ENCODE measurements around the gene RFXAP.
"Not testable (repeated sequence)": the region's sequence is repeated elsewhere in the genome, so short reads cannot be mapped to it uniquely, and the experiment has no call there.

RFXAP gene, protein sequence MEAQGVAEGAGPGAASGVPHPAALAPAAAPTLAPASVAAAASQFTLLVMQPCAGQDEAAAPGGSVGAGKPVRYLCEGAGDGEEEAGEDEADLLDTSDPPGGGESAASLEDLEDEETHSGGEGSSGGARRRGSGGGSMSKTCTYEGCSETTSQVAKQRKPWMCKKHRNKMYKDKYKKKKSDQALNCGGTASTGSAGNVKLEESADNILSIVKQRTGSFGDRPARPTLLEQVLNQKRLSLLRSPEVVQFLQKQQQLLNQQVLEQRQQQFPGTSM

GRCh38 chr13:36818804-36819738 is at the start of gene RFXAP:
Gene RFXAP, plus strand, starts transcription at chr13:36819222. Its CDS starts 136 bp downstream, at chr13:36819358.
- peak within 1 kb of the TSS; percentile 94 for H3K9ac ChIP-seq (ENCODE audit: insufficient read length)
- H3K36me3 ChIP-seq (ENCODE audit: insufficient read depth, low read length) = peaks cover 24% of the 10 kb centered on the region
- H3K4me3 ChIP-seq = peak within 1 kb of the TSS; percentile 86
- peak within 1 kb of the TSS; percentile 63; the same call in 1 of the 2 replicates for H3K27ac ChIP-seq
- no peak for DNase-seq (ENCODE audit: low read depth, low spot score)
- H3K9me3 ChIP-seq (ENCODE audit: low read depth, low read length) = no peaks in the 10 kb centered on the region
- no peak for TF ChIP-seq EZH2 (IDR thresholded peaks at IDR 0.05)
- TF ChIP-seq FOXP2 (optimal IDR thresholded peaks at IDR 0.05; ENCODE audit: control extremely low read depth, extremely low read length, insufficient read depth) = peak; percentile 85
- peak; percentile 88 for TF ChIP-seq POLR2AphosphoS5 (IDR thresholded peaks at IDR 0.05; ENCODE audit: borderline replicate concordance, low read depth, low read length)

GRCh38 chr13:36769545-36769944 is 49.5 kb upstream of the RFXAP start:
- no peak overlapping the region for H3K9ac ChIP-seq (ENCODE audit: insufficient read length)
- H3K36me3 ChIP-seq (ENCODE audit: insufficient read depth, low read length) = no peaks in the 10 kb centered on the region
- no peaks in the 10 kb centered on the region for H3K9me3 ChIP-seq (ENCODE audit: low read depth, low read length)
- no peak overlapping the region for H3K4me3 ChIP-seq
- DNase-seq (ENCODE audit: low read depth, low spot score) = no peak
- TF ChIP-seq EZH2 (IDR thresholded peaks at IDR 0.05) (no peak), FOXP2 (optimal IDR thresholded peaks at IDR 0.05; ENCODE audit: control extremely low read depth, extremely low read length, insufficient read depth) (no peak), POLR2AphosphoS5 (IDR thresholded peaks at IDR 0.05; ENCODE audit: borderline replicate concordance, low read depth, low read length) (no peak)
- H3K27ac ChIP-seq = no peak overlapping the region

DNA sequence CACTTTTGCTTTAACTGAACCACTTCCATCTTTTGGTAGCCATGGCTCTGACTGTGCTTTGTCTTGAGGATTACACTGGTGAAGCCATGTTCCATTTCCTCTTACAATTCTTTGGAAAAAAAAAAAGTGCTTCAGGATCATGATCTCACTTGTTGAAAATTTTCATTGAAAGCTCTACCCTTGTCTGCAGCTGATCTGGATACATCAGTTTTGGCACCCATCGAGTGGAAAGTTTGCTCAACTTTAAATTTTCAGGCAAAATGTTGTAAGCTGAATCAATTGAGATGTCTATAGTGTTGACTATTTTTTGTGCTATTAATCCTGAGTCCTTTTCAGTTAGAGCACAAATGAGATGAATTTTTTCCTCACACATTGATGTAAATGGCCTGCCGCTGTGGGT is 48.3 kb upstream of the RFXAP start:
- no peak for DNase-seq (ENCODE audit: low read depth, low spot score)
- Histone ChIP-seq H3K9ac (ENCODE audit: insufficient read length) (no peak overlapping the region), H3K4me3 (no peak overlapping the region), H3K27ac (no peak overlapping the region), H3K36me3 (ENCODE audit: insufficient read depth, low read length) (no peaks in the 10 kb centered on the region), H3K9me3 (ENCODE audit: low read depth, low read length) (no peaks in the 10 kb centered on the region)
- TF ChIP-seq FOXP2 (optimal IDR thresholded peaks at IDR 0.05; ENCODE audit: control extremely low read depth, extremely low read length, insufficient read depth) = no peak
- TF ChIP-seq EZH2 (IDR thresholded peaks at IDR 0.05) = no peak
- TF ChIP-seq POLR2AphosphoS5 (IDR thresholded peaks at IDR 0.05; ENCODE audit: borderline replicate concordance, low read depth, low read length) = no peak

- no peak for TF ChIP-seq FOXP2 (optimal IDR thresholded peaks at IDR 0.05; ENCODE audit: control extremely low read depth, extremely low read length, insufficient read depth)
- no peak for TF ChIP-seq EZH2 (IDR thresholded peaks at IDR 0.05)
- TF ChIP-seq POLR2AphosphoS5 (IDR thresholded peaks at IDR 0.05; ENCODE audit: borderline replicate concordance, low read depth, low read length) = no peak
- Histone ChIP-seq H3K4me3 (no peak overlapping the region), H3K27ac (no peak overlapping the region), H3K9me3 (ENCODE audit: low read depth, low read length) (no peaks in the 10 kb centered on the region), H3K36me3 (ENCODE audit: insufficient read depth, low read length) (no peaks in the 10 kb centered on the region), H3K9ac (ENCODE audit: insufficient read length) (no peak overlapping the region)
- no peak for DNase-seq (ENCODE audit: low read depth, low spot score)
Observed at GRCh38 chr13:36772853-36773252, 46.2 kb upstream of the RFXAP start.

- no peak overlapping the region for H3K27ac ChIP-seq
- no peaks in the 10 kb centered on the region for H3K36me3 ChIP-seq (ENCODE audit: insufficient read depth, low read length)
- no peak for TF ChIP-seq POLR2AphosphoS5 (IDR thresholded peaks at IDR 0.05; ENCODE audit: borderline replicate concordance, low read depth, low read length)
- no peak for TF ChIP-seq EZH2 (IDR thresholded peaks at IDR 0.05)
- TF ChIP-seq FOXP2 (optimal IDR thresholded peaks at IDR 0.05; ENCODE audit: control extremely low read depth, extremely low read length, insufficient read depth) = no peak
- no peaks in the 10 kb centered on the region for H3K9me3 ChIP-seq (ENCODE audit: low read depth, low read length)
- no peak overlapping the region for H3K4me3 ChIP-seq
- DNase-seq (ENCODE audit: low read depth, low spot score) = peak; percentile 12
- H3K9ac ChIP-seq (ENCODE audit: insufficient read length) = no peak overlapping the region
Observed at GRCh38 chr13:36774931-36775330, 44.1 kb upstream of the RFXAP start.

DNA sequence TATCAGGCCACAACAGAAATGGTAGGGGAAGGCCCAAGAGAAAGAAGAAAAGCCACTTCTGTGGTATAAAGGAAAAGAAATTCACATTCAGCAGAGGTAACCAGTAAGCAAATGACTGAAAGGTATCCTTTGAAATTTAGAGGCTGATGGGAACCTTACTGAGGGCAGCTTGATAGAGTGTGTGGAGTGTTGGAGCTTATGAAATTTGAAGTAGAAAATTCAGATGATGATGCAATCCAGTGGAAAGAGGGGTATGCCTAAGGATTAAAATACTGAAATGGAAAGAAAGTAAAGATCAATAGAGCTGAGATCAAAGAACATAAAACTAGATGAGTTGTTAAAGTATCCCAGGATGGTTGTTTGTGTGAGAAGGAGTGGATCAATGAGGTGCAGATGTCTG is 42.8 kb upstream of the RFXAP start:
- Histone ChIP-seq H3K9me3 (ENCODE audit: low read depth, low read length) (no peaks in the 10 kb centered on the region), H3K4me3 (no peak overlapping the region), H3K36me3 (ENCODE audit: insufficient read depth, low read length) (no peaks in the 10 kb centered on the region), H3K9ac (ENCODE audit: insufficient read length) (no peak overlapping the region), H3K27ac (no peak overlapping the region)
- no peak for TF ChIP-seq EZH2 (IDR thresholded peaks at IDR 0.05)
- no peak for TF ChIP-seq FOXP2 (optimal IDR thresholded peaks at IDR 0.05; ENCODE audit: control extremely low read depth, extremely low read length, insufficient read depth)
- TF ChIP-seq POLR2AphosphoS5 (IDR thresholded peaks at IDR 0.05; ENCODE audit: borderline replicate concordance, low read depth, low read length) = no peak
- no peak for DNase-seq (ENCODE audit: low read depth, low spot score)

DNA sequence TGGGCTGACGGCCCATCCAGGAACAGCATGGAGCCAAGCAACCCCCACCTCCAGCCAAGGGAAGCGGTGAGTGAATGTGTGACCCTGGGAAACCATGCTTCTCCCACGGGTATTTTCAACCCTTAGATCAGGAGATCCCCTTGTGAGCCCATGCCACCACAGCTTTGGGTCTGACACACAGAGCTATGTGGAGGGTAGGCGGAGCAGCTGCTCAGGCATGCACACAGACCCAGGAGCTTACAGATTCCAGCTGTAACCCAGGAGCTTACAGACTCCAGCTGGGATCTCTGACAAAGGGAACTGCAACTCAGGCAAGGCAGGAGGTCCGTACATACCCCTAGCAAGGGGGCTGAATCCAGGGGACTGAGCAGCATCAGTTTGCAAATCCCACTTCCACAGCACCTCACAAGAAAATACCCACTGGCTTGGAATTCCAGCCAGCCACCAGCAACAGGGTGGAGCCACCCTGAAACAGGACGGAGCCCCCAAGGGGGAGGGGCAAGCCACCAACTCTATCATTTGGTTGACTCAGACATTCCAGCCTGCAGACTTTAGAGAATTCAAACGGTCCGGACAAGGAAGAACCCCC is 40.8 kb upstream of the RFXAP start:
- Histone ChIP-seq H3K9me3 (ENCODE audit: low read depth, low read length) (no peaks in the 10 kb centered on the region), H3K9ac (ENCODE audit: insufficient read length) (no peak overlapping the region), H3K36me3 (ENCODE audit: insufficient read depth, low read length) (no peaks in the 10 kb centered on the region), H3K27ac (no peak overlapping the region), H3K4me3 (no peak overlapping the region)
- no peak for TF ChIP-seq POLR2AphosphoS5 (IDR thresholded peaks at IDR 0.05; ENCODE audit: borderline replicate concordance, low read depth, low read length)
- no peak for TF ChIP-seq EZH2 (IDR thresholded peaks at IDR 0.05)
- TF ChIP-seq FOXP2 (optimal IDR thresholded peaks at IDR 0.05; ENCODE audit: control extremely low read depth, extremely low read length, insufficient read depth) = no peak
- DNase-seq (ENCODE audit: low read depth, low spot score) = no peak

- Histone ChIP-seq H3K4me3 (no peak overlapping the region), H3K27ac (no peak overlapping the region), H3K36me3 (ENCODE audit: insufficient read depth, low read length) (no peaks in the 10 kb centered on the region), H3K9ac (ENCODE audit: insufficient read length) (no peak overlapping the region), H3K9me3 (ENCODE audit: low read depth, low read length) (no peaks in the 10 kb centered on the region)
- no peak for TF ChIP-seq EZH2 (IDR thresholded peaks at IDR 0.05)
- TF ChIP-seq FOXP2 (optimal IDR thresholded peaks at IDR 0.05; ENCODE audit: control extremely low read depth, extremely low read length, insufficient read depth) = no peak
- TF ChIP-seq POLR2AphosphoS5 (IDR thresholded peaks at IDR 0.05; ENCODE audit: borderline replicate concordance, low read depth, low read length) = no peak
- no peak for DNase-seq (ENCODE audit: low read depth, low spot score)
Observed at GRCh38 chr13:36783890-36784289, 35.1 kb upstream of the RFXAP start.

- H3K9ac ChIP-seq (ENCODE audit: insufficient read length); H3K9me3 ChIP-seq (ENCODE audit: low read depth, low read length); H3K27ac ChIP-seq; H3K36me3 ChIP-seq (ENCODE audit: insufficient read depth, low read length); H3K4me3 ChIP-seq; DNase-seq (ENCODE audit: low read depth, low spot score): not testable (repeated sequence)
Observed at GRCh38 chr13:36786175-36786574, 32.8 kb upstream of the RFXAP start.
